Stimulated activated CD8-positive, alpha-beta memory T cell treated with anti-CD3 and anti-CD28 coated beads, Interleukin-12 subunit alpha, Interleukin-12 subunit beta, amount 100 ng/mL, for 24 hours (primary cell): ENCODE measurements around the gene AREL1.

Experiments
- DNase-seq: peaks from one replicate; pipeline ENCODE4 v3.0.0-alpha.2; 2020; ENCODE audit errors: extremely low read depth

AREL1 gene

GRCh38 chr14:74637178-74637550 is 75.7 kb downstream of the AREL1 start:
- no peak for DNase-seq

GRCh38 chr14:74636424-74637177 is 76.3 kb downstream of the AREL1 start:
- no peak for DNase-seq

- DNase-seq = no peak
Measured at GRCh38 chr14:74635847-74636246, 77.0 kb downstream of the AREL1 start.

- no peak for DNase-seq
Measured at GRCh38 chr14:74634964-74635363, 77.9 kb downstream of the AREL1 start.

DNA sequence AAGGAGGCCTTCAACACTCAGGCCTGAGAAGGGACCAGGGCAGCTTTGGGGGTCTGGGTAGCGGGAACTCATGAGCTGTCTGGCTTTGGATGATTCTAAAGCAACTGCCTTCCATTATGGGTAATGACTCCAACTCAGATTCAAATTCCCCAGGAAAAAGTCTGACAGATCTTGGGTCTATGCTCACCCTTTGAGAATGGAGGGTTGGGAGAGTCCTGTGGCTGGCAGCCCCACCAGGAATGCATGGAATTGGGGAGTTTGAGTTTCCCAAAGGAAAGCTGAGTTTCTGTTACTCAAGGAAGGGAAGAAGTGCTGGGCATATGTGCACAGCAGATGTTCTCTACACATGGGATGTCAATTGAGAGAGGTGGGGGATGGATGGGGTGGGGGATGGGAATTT is 78.4 kb downstream of the AREL1 start:
- no peak for DNase-seq

DNA sequence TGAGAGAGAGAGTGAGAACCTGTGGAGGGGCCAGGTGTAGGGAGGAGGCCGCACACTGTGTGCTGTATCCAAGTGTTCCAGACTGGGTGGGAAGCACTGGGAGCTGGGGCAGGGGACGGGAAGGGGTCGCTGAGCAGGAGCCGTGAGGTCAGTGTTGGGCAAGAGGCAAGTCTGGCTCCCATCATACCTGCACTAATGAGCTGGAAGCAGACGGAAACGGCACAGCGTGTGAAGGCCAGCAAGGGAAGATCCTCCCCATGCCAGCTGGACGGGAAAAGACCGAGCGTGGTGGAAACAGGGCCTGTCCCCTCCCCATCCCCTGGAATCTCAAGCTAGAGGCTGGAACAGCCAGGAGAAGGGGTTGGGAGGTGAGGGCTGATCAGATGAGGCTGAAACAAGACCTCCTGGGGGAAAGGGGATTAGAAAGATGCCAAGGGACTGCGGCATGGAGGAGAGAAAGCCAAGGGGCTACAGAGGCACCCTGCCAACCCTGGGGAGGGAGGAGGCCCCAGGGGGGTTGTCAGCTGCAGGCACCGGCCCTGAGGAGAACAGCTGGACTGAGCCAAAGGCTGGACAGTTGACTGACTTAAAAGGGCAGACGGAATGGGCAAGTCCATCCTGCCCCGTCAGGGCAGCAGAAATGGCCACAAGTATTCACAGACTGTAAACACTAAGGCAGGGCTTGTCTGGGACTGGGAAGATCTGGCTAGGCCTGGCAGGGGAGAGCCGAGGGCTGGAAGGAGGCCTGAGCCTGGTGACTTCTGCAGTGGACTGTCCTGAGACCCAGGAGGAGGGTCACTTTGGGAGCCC is 81.8 kb downstream of the AREL1 start:
- no peak for DNase-seq

- no peak for DNase-seq
Measured at GRCh38 chr14:74628418-74628817, 84.5 kb downstream of the AREL1 start.

DNA sequence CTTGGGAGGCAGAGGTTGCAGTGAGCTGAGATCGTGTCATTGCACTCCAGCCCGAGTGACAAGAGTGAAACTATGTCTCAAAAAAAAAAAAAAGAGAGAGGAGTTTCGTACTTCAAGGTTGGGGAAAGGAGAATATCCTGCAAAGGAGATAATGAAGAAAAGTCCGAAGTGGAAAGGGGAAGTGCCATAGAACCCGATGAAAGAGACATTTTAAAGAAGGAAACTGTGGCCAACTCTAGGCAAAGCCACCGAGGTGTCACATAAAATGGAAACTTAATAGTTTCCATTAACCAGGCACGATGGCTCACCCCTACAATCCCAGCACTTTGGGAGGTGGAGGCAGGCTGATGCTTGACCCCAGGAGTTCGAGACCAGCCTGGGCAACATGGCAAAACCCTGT is 85.8 kb downstream of the AREL1 start:
- no peak for DNase-seq

DNA sequence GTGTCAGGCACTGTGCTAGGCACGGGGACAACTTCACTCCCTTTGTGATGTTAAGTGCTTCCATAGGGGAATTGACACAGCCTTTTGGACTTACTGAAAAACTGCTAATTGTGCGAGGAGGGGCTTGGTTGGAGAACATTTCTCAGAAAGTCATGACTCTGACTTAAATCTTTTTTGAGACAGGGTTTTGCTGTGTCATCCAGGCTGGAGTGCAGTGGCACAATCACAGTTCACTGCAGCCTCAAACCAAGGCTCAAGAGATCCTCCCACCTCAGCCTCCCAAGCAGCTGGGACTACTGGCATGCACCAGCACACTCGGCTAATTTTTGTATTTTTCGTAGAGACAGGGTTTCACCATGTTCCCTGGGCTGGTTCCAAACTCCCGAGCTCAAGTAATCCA is 90.6 kb downstream of the AREL1 start:
- no peak for DNase-seq

DNA sequence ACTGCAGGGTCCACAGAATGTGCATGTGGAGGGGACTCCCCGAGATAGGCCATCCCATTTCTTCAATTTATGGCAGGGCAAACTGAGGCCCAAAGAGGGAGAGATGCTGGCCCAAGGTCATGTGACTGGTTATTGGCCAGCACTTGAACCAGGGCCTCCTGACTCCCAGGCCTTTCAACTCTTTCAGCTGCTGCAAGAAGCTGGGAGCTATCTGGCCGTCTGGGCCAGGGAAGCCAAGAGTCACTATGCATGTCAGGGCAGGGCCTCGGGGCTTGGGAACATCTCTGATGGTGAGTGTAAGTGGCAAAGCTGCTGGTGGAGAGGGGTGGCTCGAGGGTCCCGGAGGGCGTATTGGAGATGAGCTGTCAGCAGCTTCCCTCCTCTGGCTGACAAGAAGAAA is 91.3 kb downstream of the AREL1 start:
- DNase-seq = no peak

DNA sequence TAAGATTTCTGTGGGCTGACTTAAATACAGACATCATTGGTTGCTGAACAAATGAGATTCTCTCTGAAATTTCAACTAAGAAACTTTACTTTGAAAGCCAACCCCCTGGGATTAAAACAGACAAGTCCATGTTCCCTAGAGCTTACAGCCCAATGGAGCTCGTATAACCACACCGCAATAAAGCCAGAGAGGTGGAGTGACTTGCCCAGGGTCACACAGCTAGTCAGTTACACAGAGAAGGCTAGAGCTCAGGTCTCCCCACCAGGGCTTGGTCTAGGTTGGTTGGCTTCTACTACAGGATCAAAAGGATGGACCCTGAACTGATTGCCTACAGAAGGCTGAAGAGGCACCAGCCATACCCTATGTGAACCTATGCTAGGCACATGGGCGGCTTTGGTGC is 92.0 kb downstream of the AREL1 start:
- no peak for DNase-seq

GRCh38 chr14:74620497-74620921 is 92.4 kb downstream of the AREL1 start:
- no peak for DNase-seq

DNA sequence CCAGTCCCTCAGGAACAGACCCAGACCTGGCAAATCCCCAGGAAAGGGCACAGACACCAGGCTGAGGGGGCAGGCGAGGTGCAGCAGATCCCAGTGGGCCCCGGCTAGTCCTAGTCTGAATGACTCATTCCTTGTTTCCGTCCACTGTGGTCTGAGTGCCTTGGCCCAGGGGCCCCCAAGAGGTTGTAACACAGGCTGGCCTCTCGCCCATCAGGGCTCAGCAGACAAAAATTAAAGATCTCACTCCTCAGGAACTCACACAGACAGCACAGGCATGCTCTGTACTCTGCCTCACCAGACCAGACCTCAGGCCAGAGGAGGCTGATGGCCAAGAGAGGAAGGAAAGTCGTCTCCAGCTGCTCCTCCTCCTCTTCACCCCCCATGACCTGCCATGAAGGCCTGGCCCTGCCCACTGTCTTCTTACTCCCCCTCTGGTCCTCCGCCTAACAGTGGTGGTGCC is 93.2 kb downstream of the AREL1 start:
- no peak for DNase-seq

GRCh38 chr14:74618078-74618952 is 94.6 kb downstream of the AREL1 start:
- peak; percentile 49 for DNase-seq

DNA sequence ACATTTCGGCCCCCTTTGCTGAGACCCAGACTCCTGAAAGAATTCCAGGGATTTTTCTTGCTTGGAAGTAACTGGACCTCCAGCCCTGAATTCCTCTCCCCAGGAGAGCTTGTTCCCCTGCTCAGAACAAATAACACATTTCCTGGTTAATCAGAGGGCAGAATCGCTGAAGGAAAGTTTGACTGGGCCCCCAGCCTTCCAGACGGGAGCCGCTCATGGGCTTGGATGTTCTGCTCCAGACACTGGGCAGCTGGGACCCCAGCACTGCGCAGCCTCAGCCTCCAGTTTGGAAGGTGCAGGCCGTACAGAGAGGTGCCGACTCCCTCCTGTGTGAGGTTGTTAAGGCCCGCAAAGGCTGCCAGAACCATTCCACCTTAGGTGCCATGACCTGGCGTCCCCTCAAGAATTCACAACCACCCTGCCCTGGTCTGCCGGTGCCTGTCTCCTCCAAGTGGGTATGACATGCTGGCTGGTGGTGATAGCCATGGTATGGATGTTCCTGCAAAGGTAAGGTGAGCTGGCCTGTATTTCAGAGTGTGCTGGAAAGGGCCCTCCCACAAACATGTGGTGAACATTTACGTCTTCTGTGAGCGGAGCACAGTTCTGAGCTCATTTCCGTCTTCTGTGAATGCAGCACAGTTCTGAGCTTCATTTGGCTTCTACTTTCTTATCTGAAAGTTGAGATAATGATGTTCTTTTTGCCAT is 95.7 kb downstream of the AREL1 start:
- no peak for DNase-seq

DNA sequence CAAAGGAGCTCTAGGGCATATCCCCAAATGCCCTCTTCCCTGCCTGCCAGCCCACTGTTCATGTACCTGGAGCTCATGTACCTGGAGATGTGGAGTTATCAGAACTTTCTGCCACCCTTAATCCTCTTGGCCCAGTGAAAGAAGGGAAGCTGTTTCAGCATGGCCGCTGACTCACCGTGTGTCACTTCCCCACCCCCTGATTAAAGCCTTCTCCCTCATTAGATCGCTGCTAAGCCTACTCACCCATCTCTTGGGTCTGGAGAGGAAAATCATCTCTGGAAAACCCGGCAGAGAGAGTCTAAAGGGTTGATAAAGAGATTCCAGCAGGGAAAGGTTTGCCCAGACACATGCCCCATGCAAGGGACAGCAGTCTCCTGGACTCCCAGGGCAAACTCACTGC is 96.4 kb downstream of the AREL1 start:
- DNase-seq = peak; percentile 11

DNA sequence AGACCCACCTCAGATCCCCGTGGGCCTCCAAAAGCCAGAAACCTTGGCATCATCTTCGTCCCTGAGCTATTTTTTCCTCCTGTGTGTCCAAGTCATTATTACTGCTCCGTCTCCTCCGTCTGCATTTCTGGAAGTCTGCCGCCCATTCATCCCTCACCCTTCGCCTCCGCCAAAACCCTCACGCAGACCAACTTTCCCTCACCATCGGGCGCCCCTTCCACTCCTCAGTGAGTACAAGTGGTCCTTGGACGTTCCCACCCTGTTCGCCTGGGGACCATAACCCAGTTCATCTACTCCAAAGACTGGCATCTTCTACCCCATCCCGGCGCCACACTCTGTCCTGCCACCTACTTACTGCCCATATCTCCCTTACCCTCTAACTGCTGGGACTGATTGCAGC is 97.1 kb downstream of the AREL1 start:
- DNase-seq = no peak

DNA sequence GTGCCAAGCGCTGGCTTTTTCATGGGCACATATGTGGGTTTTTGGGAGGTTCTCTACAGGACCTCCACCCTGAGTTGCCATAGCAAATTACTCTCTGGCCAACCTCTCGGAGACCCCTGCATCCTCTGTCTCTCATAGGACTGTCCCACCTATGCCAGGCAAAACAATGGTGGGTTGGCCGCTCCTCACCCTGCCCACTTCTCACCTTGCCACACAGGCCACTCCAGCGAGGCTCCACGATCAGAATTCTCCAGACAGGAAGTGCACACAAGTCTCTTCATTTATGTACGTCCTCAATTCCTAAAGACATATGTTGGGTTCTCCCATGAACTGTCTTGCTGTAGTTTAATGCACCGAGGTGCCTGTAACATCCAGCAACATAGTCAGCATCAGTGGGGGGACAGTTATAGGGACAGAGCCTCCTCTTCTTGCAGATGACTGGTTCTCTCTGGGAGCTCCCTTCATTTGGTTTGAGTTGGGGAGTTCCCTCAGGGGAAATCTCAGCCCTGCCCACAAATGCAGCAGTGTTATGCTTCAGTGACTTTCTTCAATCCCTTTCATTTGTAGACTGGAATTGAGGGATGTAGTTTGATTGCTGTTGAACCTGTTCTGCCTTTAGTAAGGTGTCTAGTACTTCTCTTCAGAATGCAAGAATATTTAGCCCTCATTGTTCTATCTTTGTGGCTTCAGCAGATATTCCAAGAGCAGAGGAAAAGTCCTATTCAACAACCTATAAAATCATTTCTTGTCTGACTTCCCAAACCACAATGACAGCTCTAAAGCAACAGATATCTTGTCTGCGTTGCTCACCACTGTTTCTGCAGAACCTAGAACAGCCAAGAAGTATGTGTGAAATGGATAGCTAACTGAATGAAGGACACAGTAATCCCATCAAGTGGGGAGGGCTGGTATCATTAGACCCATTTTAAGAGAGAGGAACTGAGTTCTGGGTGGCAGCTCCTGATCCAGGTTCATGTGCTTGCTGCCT is 98.1 kb downstream of the AREL1 start:
- DNase-seq = no peak

DNA sequence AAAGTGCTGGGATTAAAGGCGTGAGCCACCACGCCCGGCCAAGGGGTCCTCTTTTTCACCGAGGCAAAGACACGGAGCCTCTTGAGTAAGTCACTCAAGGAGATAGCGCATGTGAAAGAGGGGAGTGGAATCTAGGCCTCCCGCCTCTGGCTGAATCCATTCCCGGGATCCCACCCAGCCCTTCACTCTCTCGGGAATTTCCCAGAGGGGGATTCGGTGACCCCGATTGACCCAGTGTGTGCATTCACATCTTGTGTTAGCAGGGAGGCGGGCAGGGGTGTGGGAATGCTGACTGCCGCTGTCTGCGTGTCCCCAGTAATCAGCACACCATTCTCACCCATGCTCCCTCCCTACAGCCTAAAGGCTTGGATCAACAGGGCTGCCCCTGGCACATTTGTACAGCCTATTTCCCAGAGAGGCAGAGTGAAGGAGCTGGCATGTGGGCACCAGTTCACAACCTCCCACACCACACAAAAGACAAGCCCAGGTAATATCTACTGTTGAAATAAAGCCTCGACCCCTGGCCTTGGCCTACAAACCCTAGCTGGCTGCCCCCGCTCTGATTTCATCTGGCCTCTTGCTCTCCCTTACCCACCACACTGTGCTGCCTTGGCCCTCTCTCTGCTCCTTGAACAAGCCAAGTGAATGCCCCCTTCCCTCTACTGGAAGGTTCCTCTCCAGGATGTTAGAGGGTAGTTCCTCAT is 99.5 kb downstream of the AREL1 start:
- DNase-seq = no peak
